H1 (cell line): ENCODE results near the gene IL26. TPM values are rescaled to one million over a fixed set of nuclear protein-coding genes. Genes with fewer than 3 reads are reported as not detected.
A peak's percentile ranks its signal among the peaks of the same experiment; 100 is the strongest.

Experiments used
- CTCF ChIA-PET: fragments of 300-600 bp; sonication (Branson Sonifier 250); formaldehyde crosslinking; loops from one replicate; lab custom pipeline; 2021; ENCODE audit not compliant: partially characterized antibody; lab: Charles Lee
- POLR2A ChIA-PET: fragments of 300-600 bp; sonication (Branson Sonifier 250); formaldehyde crosslinking; loops from one replicate; lab custom pipeline; 2021; ENCODE audit warnings: inconsistent platforms; ENCODE audit not compliant: partially characterized antibody; lab: Charles Lee
- DNase-seq, 2 experiments: peaks; one replicate each; pipeline versions ENCODE4 v3.0.0 to v3.0.0-alpha.2; 2010 to 2022; ENCODE audit warnings: low spot score in 2 of 2, low read depth in 1 of 2, mixed read lengths in 1 of 2
- FAIRE-seq: peaks from 2 replicates; lab custom pipeline; 2011; peaks lifted over from hg19 to GRCh38; lab: Jason Lieb, UNC
- H2AFZ ChIP-seq: 2 replicates; pipeline ENCODE4 v1.8.1; 2012; ENCODE audit warnings: low read length, inconsistent platforms
- H2AK5ac ChIP-seq: 2 replicates; pipeline ENCODE4 v1.6.1; 2013; ENCODE audit warnings: low read depth, low read length
- H2BK120ac ChIP-seq: replicated peaks from 2 replicates; pipeline ENCODE3; 2013; ENCODE audit warnings: low read depth, low read length, inconsistent platforms
- H2BK12ac ChIP-seq: 2 replicates; pipeline ENCODE4 v1.6.1; 2013; ENCODE audit warnings: low read depth, low read length
- H2BK15ac ChIP-seq: 2 replicates; pipeline ENCODE4 v1.6.1; 2013; ENCODE audit warnings: low read length
- H2BK20ac ChIP-seq: 2 replicates; pipeline ENCODE4 v1.6.1; 2013; ENCODE audit warnings: low read length
- H2BK5ac ChIP-seq: 2 replicates; pipeline ENCODE4 v1.6.1; 2013; ENCODE audit warnings: low read depth, low read length
- H3K14ac ChIP-seq: 2 replicates; pipeline ENCODE4 v1.6.1; 2013; ENCODE audit warnings: inconsistent platforms; ENCODE audit not compliant: insufficient read length
- H3K18ac ChIP-seq: 2 replicates; pipeline ENCODE4 v1.6.1; 2013; ENCODE audit warnings: low read length; ENCODE audit errors: extremely low read depth
- H3K23ac ChIP-seq: 2 replicates; pipeline ENCODE4 v1.6.1; 2013; ENCODE audit warnings: inconsistent platforms; ENCODE audit not compliant: insufficient read length
- H3K23me2 ChIP-seq: 2 replicates; pipeline ENCODE4 v1.6.1; 2013; ENCODE audit warnings: low read depth, low read length
- H3K27ac ChIP-seq: 2 replicates; pipeline ENCODE4 v1.6.1; 2011; ENCODE audit warnings: low read depth, low read length, inconsistent platforms
- H3K27me3 ChIP-seq, 4 experiments: replicated peaks in 1 of 4; 1 replicate in 1 of 4; 2 replicates in 3 of 4; pipeline versions ENCODE4 v1.6.1 to v1.8.1; 2011 to 2013; ENCODE audit warnings: low read length in 3 of 4, mild to moderate bottlenecking in 3 of 4, inconsistent platforms in 2 of 4, mixed read lengths in 2 of 4, moderate library complexity in 1 of 4; ENCODE audit not compliant: control insufficient read depth in 3 of 4, insufficient read depth in 3 of 4; ENCODE audit errors: extremely low read depth in 1 of 4
- H3K36me3 ChIP-seq, 4 experiments: 2 replicates each; pipeline versions ENCODE4 v1.6.1 to v1.8.1; 2011 to 2013; ENCODE audit warnings: mild to moderate bottlenecking in 4 of 4, low read length in 3 of 4, moderate library complexity in 2 of 4, control low read depth in 1 of 4, inconsistent platforms in 1 of 4; ENCODE audit not compliant: insufficient read depth in 4 of 4, control insufficient read depth in 2 of 4
- H3K4ac ChIP-seq: replicated peaks from 2 replicates; pipeline ENCODE3; 2013; ENCODE audit warnings: low read length, low read depth, mixed read lengths, inconsistent platforms; ENCODE audit not compliant: insufficient read length
- H3K4me1 ChIP-seq, 4 experiments: replicated peaks in 1 of 4; 1 replicate in 1 of 4; 2 replicates in 3 of 4; pipeline versions ENCODE4 v1.6.1 to v1.8.1; 2011 to 2013; ENCODE audit warnings: low read length in 3 of 4, inconsistent platforms in 2 of 4, mixed read lengths in 1 of 4; ENCODE audit not compliant: insufficient read depth in 4 of 4, control insufficient read depth in 3 of 4
- H3K4me2 ChIP-seq, 2 experiments: 2 replicates each; pipeline versions ENCODE4 v1.6.1 to v1.8.1; 2011 to 2013; ENCODE audit warnings: low read depth in 2 of 2, low read length in 2 of 2, control low read depth in 1 of 2, inconsistent platforms in 1 of 2, mild to moderate bottlenecking in 1 of 2; ENCODE audit not compliant: insufficient read depth in 1 of 2
- H3K4me3 ChIP-seq, 4 experiments: fragments of 200-600, 300-600 bp in 1 of 4; sonication (generic), shearing (Covaris generic), sonication (Bioruptor Twin) in 1 of 4; 2 replicates each; pipeline versions ENCODE4 v1.5.1 to v1.8.1; 2011 to 2016; ENCODE audit warnings: low read length in 4 of 4, low read depth in 3 of 4, control low read depth in 2 of 4, inconsistent platforms in 2 of 4, mild to moderate bottlenecking in 2 of 4, mixed read lengths in 1 of 4, moderate library complexity in 1 of 4; ENCODE audit not compliant: insufficient read depth in 2 of 4; ENCODE audit errors: extremely low read depth in 1 of 4
- H3K56ac ChIP-seq: replicated peaks from 2 replicates; pipeline ENCODE3; 2013; ENCODE audit warnings: low read depth, mild to moderate bottlenecking, mixed read lengths, low read length, inconsistent platforms; ENCODE audit not compliant: insufficient read length
- H3K79me1 ChIP-seq: 2 replicates; pipeline ENCODE4 v1.6.1; 2013; ENCODE audit warnings: low read depth, low read length, control low read depth
- H3K79me2 ChIP-seq, 2 experiments: 2 replicates each; pipeline versions ENCODE4 v1.6.1 to v1.8.1; 2012 to 2013; ENCODE audit warnings: low read length in 2 of 2, mild to moderate bottlenecking in 2 of 2, inconsistent platforms in 1 of 2; ENCODE audit not compliant: insufficient read depth in 2 of 2, control insufficient read depth in 1 of 2
- H3K9ac ChIP-seq, 4 experiments: replicated peaks in 1 of 4; 1 replicate in 1 of 4; 2 replicates in 3 of 4; pipeline versions ENCODE4 v1.6.1 to v1.8.1; 2011 to 2013; ENCODE audit warnings: low read depth in 3 of 4, low read length in 3 of 4, control low read depth in 2 of 4, mild to moderate bottlenecking in 2 of 4, moderate library complexity in 2 of 4, inconsistent platforms in 1 of 4; ENCODE audit errors: extremely low read depth in 1 of 4
- H3K9me3 ChIP-seq, 2 experiments: 2 replicates each; pipeline versions ENCODE4 v1.6.1 to v1.8.1; 2012 to 2013; ENCODE audit warnings: mild to moderate bottlenecking in 2 of 2, moderate library complexity in 2 of 2, control low read depth in 1 of 2, inconsistent platforms in 1 of 2, low read depth in 1 of 2, low read length in 1 of 2, mixed read lengths in 1 of 2; ENCODE audit not compliant: insufficient read depth in 2 of 2
- H4K20me1 ChIP-seq, 2 experiments: replicated peaks in 1 of 2; 2 replicates each; pipeline versions ENCODE3 to v1.8.1; 2011 to 2013; ENCODE audit warnings: inconsistent platforms in 2 of 2, low read length in 2 of 2, mild to moderate bottlenecking in 1 of 2; ENCODE audit not compliant: insufficient read depth in 2 of 2, control insufficient read depth in 1 of 2
- H4K5ac ChIP-seq: 2 replicates; pipeline ENCODE4 v1.6.1; 2013; ENCODE audit warnings: low read length, low read depth, mixed read lengths, inconsistent platforms; ENCODE audit not compliant: insufficient read length
- H4K8ac ChIP-seq: 2 replicates; pipeline ENCODE4 v1.8.0; 2013; ENCODE audit warnings: mild to moderate bottlenecking, moderate library complexity, low read length, inconsistent platforms; ENCODE audit not compliant: insufficient read depth; ENCODE audit errors: extremely low read depth
- H4K91ac ChIP-seq: replicated peaks from 2 replicates; pipeline ENCODE3; 2013; ENCODE audit warnings: low read length, mixed read lengths, inconsistent platforms; ENCODE audit not compliant: insufficient read length
- ATF2 ChIP-seq: IDR thresholded peaks from 2 replicates; pipeline ENCODE4 v1.6.1; 2012; ENCODE audit warnings: low read length, inconsistent platforms
- BRCA1 ChIP-seq: IDR thresholded peaks from 2 replicates; pipeline ENCODE4 v1.6.1; 2012; ENCODE audit warnings: low read depth, low read length, improper control_type of control experiment
- EP300 ChIP-seq, 2 experiments: IDR thresholded peaks; 1 replicate in 1 of 2; 2 replicates in 1 of 2; pipeline ENCODE4 v1.6.1; 2011 to 2012; ENCODE audit warnings: low read depth in 2 of 2, low read length in 2 of 2, mild to moderate bottlenecking in 2 of 2, borderline replicate concordance in 1 of 2, inconsistent platforms in 1 of 2, moderate library complexity in 1 of 2
- SIX5 ChIP-seq: IDR thresholded peaks from 2 replicates; pipeline ENCODE4 v1.6.1; 2011; ENCODE audit warnings: mild to moderate bottlenecking, low read depth, low read length
- WGBS, 2 experiments: shearing (Covaris generic) in 1 of 2; methylation state at CpG; one replicate each; pipeline versions ENCODE4 v1.1.6 to v1.1.7; 2013 to 2015; ENCODE audit warnings: low lambda C conversion rate in 2 of 2, mixed read lengths in 2 of 2, inconsistent platforms in 1 of 2, low coverage in 1 of 2, missing lambda C conversion rate in 1 of 2; ENCODE audit not compliant: insufficient replicate concordance in 2 of 2, insufficient coverage in 1 of 2, insufficient read length in 1 of 2; ENCODE audit errors: extremely low coverage in 1 of 2, missing lambda C conversion rate in 1 of 2; 5-methylcytosine and 5-hydroxymethylcytosine counted together
- polyA plus RNA-seq, 7 experiments: library from polyadenylated mRNA; depleted of rRNA in 3 of 7; stranded (reverse) in 5 of 7; unstranded in 2 of 7; fragments of >200 nt in 5 of 7; fragments of 200-250 nt in 2 of 7; gene quantifications; 1 replicate in 5 of 7; 2 replicates in 1 of 7; 4 replicates in 1 of 7; pipeline versions ENCODE4 v1.2.1 to v1.2.3, GENCODE V29; 2011 to 2013; ENCODE audit warnings: missing spikeins in 2 of 7, mixed read lengths in 2 of 7
- total RNA-seq: library from RNA; stranded (reverse); fragmentation: NEBNext Ultra II Directional; extraction: Animal tissue kit (Norgen Biotek cat#: 25700); gene quantifications from 2 replicates; pipeline ENCODE4 v1.2.1, GENCODE V29; 2021

The IL26 gene
- total and polyA plus RNA-seq, 2 of the 8 experiments (the other 6 are each of a cell fraction or from before 2014, with no cell fraction given): not detected

- TF ChIP-seq EP300 (IDR thresholded peaks at IDR 0.05; ENCODE audit: borderline replicate concordance in 1 of 2, low read depth in 2 of 2, low read length in 2 of 2): no peak
- no peak for TF ChIP-seq BRCA1
- TF ChIP-seq SIX5: no peak
- no peak for TF ChIP-seq ATF2
- TF ChIP-seq, all 59 proteins: peak for 0
- Histone ChIP-seq H3K23ac (no peak overlapping the region), H2BK120ac (no peak overlapping the region), H4K91ac (no peak overlapping the region), H4K5ac (no peak overlapping the region), H3K23me2 (no peaks in the 10 kb centered on the region), H3K79me2 (no peaks in the 10 kb centered on the region), H3K9me3 (no peaks in the 10 kb centered on the region), H2BK15ac (no peak overlapping the region), H4K20me1 (no peaks in the 10 kb centered on the region), H2AK5ac (no peak overlapping the region), H2BK5ac (no peak overlapping the region), H3K36me3 (no peaks in the 10 kb centered on the region), H3K4me1 (0 out of 7 replicates have a peak, but pooled peaks cover 0 to 3% (median 0%) of the 10 kb centered on the region in 4 experiments), H2BK20ac (no peak overlapping the region), H3K18ac (no peak overlapping the region), H3K4ac (no peak overlapping the region), H3K79me1 (no peaks in the 10 kb centered on the region), H3K27ac (no peak overlapping the region), H3K4me2 (no peak overlapping the region), H3K27me3 (no peaks in the 10 kb centered on the region), H3K56ac (no peak overlapping the region), H2AFZ (0 out of 2 replicates have a peak overlapping the region, but pooled peaks have one; percentile 6), H2BK12ac (no peak overlapping the region), H3K14ac (no peak overlapping the region), H3K9ac (no peak overlapping the region), H4K8ac (no peak overlapping the region), H3K4me3 (no peak overlapping the region)
- 86% methylated on average over 3 of the region's 3 CpGs; no CpG with 5 or more reads in 1 of the 2 experiments for WGBS, 2 experiments
- ChIA-PET CTCF (interaction anchor here (1.2 kb wide), 1 partner anchor 10 kb away, joined by 3 read pairs; no protein-coding TSS in a partner anchor), POLR2A (no interaction called here)
- FAIRE-seq (no peak), DNase-seq (no peak)
These were observed 33.8 kb upstream of the IL26 start for GRCh38 chr12:68259318-68259940.
